A673 (cell line): ENCODE data around the gene CYP2A6. TPM values are rescaled to one million over a fixed set of nuclear protein-coding genes. Genes with fewer than 3 reads are reported as not detected.

Experiments used
- BruUV-seq: library from RNA; stranded (reverse); fragments of 400-500 nt; replicated peaks from 2 replicates; lab custom pipeline; 2021; lab: Mats Ljungman, UMichigan
- CTCF ChIA-PET: fragments of 300-600 bp; sonication (Branson Sonifier 250); formaldehyde crosslinking; loops from one replicate; lab custom pipeline; 2022; ENCODE audit warnings: antibody characterized with exemption; lab: Charles Lee
- POLR2A ChIA-PET: fragments of 300-600 bp; sonication (Branson Sonifier 250); formaldehyde crosslinking; loops from one replicate; lab custom pipeline; 2022; ENCODE audit warnings: antibody characterized with exemption; ENCODE audit not compliant: low non-redundant PET; lab: Charles Lee
- DNase-seq: peaks from one replicate; pipeline ENCODE4 v3.0.0-alpha.2; 2015; ENCODE audit warnings: low spot score
- H3K27ac ChIP-seq: fragments of 200-600 bp; sonication (generic); 2 replicates; pipeline ENCODE4 v1.5.1; 2016; ENCODE audit warnings: mixed run types, low read depth, mild to moderate bottlenecking, mixed read lengths, antibody characterized with exemption, low read length; ENCODE audit not compliant: poor library complexity, severe bottlenecking
- H3K27me3 ChIP-seq: fragments of 200-600 bp; sonication (generic); replicated peaks from 2 replicates; pipeline ENCODE4 v1.6.1; 2017; ENCODE audit warnings: mixed run types, low read depth, mild to moderate bottlenecking, mixed read lengths, antibody characterized with exemption, low read length; ENCODE audit not compliant: insufficient read depth, poor library complexity
- H3K36me3 ChIP-seq: fragments of 200-600 bp; sonication (generic); 2 replicates; pipeline ENCODE4 v1.6.1; 2016; ENCODE audit warnings: mixed run types, mild to moderate bottlenecking, mixed read lengths, antibody characterized with exemption, low read length; ENCODE audit not compliant: insufficient read depth, poor library complexity, severe bottlenecking
- H3K4me1 ChIP-seq: fragments of 200-600 bp; sonication (generic); 2 replicates; pipeline ENCODE4 v1.6.1; 2017; ENCODE audit warnings: mixed run types, mild to moderate bottlenecking, mixed read lengths, antibody characterized with exemption, low read length; ENCODE audit not compliant: insufficient read depth, poor library complexity, severe bottlenecking
- H3K4me3 ChIP-seq: fragments of 200-600 bp; sonication (generic); 2 replicates; pipeline ENCODE4 v1.5.1; 2016; ENCODE audit warnings: low read depth, mixed run types, mild to moderate bottlenecking, mixed read lengths, low read length; ENCODE audit not compliant: poor library complexity, severe bottlenecking
- H3K9me3 ChIP-seq: fragments of 200-600 bp; sonication (generic); 2 replicates; pipeline ENCODE4 v1.6.1; 2016; ENCODE audit warnings: mixed run types, low read depth, mild to moderate bottlenecking, mixed read lengths, antibody characterized with exemption, low read length; ENCODE audit not compliant: poor library complexity, severe bottlenecking
- CTCF ChIP-seq: fragments of 300-800, 200-600 bp; sonication (generic); conservative IDR thresholded peaks from 2 replicates; pipeline ENCODE4 v1.5.1; 2017; ENCODE audit warnings: low read depth, mild to moderate bottlenecking, antibody characterized with exemption, low read length, moderate library complexity, mixed read lengths
- EZH2 ChIP-seq: fragments of 200-600 bp; sonication (generic); IDR thresholded peaks from 2 replicates; pipeline ENCODE4 v1.6.1; 2017; ENCODE audit warnings: borderline replicate concordance, low read depth, mild to moderate bottlenecking, mixed read lengths, antibody characterized with exemption, low read length; ENCODE audit not compliant: poor library complexity, severe bottlenecking
- intact Hi-C: fragments of 100-400 bp; cut with micrococcal nuclease; formaldehyde crosslinking; loops from one replicate; pipeline ENCODE4 v1.10.0; 2022; ENCODE audit not compliant: unreplicated experiment
- total RNA-seq: library from RNA; stranded (reverse); gene quantifications from 2 replicates; pipeline ENCODE4 v1.2.3, GENCODE V29; 2021

Gene CYP2A6
- total RNA-seq, 1 experiment from 2014 or later, result not detected

GRCh38 chr19:40805258-40805868, 44.9 kb downstream of the CYP2A6 start:
- TF ChIP-seq CTCF, result no peak
- TF ChIP-seq EZH2, result no peak
- Histone ChIP-seq H3K4me3 (no peak overlapping the region), H3K36me3 (peaks cover 49% of the 10 kb centered on the region), H3K27ac (peak overlapping the region; percentile 47), H3K9me3 (no peaks in the 10 kb centered on the region), H3K4me1 (peaks cover 58% of the 10 kb centered on the region), H3K27me3 (no peaks in the 10 kb centered on the region)
- intact Hi-C loops, result loop anchor here (10.0 kb wide), 1 partner anchor 91 kb away; the partner anchor contains the start of genes COQ8B and ITPKC
- POLR2A ChIA-PET, result no interaction called here
- no TSS peak for BruUV-seq
- CTCF ChIA-PET, result no interaction called here
- DNase-seq, result no peak

DNA sequence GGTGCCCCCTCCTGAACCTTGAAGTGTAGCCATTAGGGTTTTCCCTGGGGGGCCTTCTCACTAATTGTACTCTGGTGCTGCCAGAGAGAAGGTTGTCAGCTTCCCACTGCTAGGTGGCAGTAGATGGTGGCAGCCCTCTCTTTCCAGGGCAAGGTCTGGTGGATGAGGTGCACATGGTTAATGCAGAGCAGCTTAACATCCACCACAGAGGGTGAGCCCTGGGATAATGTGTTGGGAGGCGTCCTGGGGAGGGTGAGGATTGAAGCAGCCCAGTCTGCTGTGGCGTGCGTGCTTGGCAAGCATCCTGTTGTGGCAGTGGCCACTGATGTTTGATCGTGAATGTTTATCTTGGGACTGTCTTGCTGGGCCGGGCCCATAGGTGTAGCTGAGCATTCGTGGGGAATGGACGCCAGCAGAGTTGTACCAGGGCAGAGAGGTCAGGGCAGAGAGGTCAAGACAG, 45.4 kb downstream of the CYP2A6 start:
- peak overlapping the region; percentile 47 for H3K27ac ChIP-seq
- H3K27me3 ChIP-seq, result no peaks in the 10 kb centered on the region
- CTCF ChIA-PET, result interaction anchor here (0.9 kb wide), 1 partner anchor 28 kb away, joined by 3 read pairs; no protein-coding TSS in a partner anchor
- H3K4me3 ChIP-seq, result no peak overlapping the region
- no peak for DNase-seq
- H3K36me3 ChIP-seq, result peaks cover 49% of the 10 kb centered on the region
- intact Hi-C loops, result loop anchor here (10.0 kb wide), 1 partner anchor 90 kb away; the partner anchor contains the start of genes COQ8B and ITPKC
- BruUV-seq, result no TSS peak
- POLR2A ChIA-PET, result no interaction called here
- H3K4me1 ChIP-seq, result peaks cover 64% of the 10 kb centered on the region
- H3K9me3 ChIP-seq, result no peaks in the 10 kb centered on the region
- TF ChIP-seq EZH2, result no peak
- TF ChIP-seq CTCF, result peak; percentile 24; the same call in 1 of the 2 replicates

- DNase-seq, result no peak
- Histone ChIP-seq H3K4me3 (no peak overlapping the region), H3K9me3 (no peaks in the 10 kb centered on the region), H3K27ac (peak overlapping the region; percentile 58), H3K36me3 (peaks cover 49% of the 10 kb centered on the region), H3K4me1 (peaks cover 64% of the 10 kb centered on the region), H3K27me3 (no peaks in the 10 kb centered on the region)
- ChIA-PET CTCF (interaction anchor here (0.9 kb wide), 1 partner anchor 27 kb away, joined by 3 read pairs; no protein-coding TSS in a partner anchor), POLR2A (no interaction called here)
- no TSS peak for BruUV-seq
- intact Hi-C loops, result loop anchor here (10.0 kb wide), 1 partner anchor 89 kb away; the partner anchor contains the start of genes COQ8B and ITPKC
- TF ChIP-seq EZH2, result no peak
Measured at GRCh38 chr19:40803857-40804782, 46.1 kb downstream of the CYP2A6 start.
